MG63 (cell line): ENCODE data around the gene TBC1D25. TPM values are rescaled to one million over a fixed set of nuclear protein-coding genes. Genes with fewer than 3 reads are reported as not detected.
"Not testable (repeated sequence)": the region's sequence is repeated elsewhere in the genome, so short reads cannot be mapped to it uniquely, and the experiment has no call there.

Source experiments
- DNase-seq: peaks from one replicate; pipeline ENCODE4 v3.0.0-alpha.2; 2020
- H3K27me3 ChIP-seq: fragments of 250-450 bp; sonication (Bioruptor Pico); 2 replicates; pipeline ENCODE4 v1.5.1; 2020; ENCODE audit warnings: mild to moderate bottlenecking, moderate library complexity
- H3K36me3 ChIP-seq: fragments of 250-450 bp; sonication (Bioruptor Pico); 2 replicates; pipeline ENCODE4 v1.5.1; 2020; ENCODE audit warnings: mild to moderate bottlenecking, moderate library complexity
- H3K4me3 ChIP-seq: fragments of 250-450 bp; sonication (Bioruptor Pico); 2 replicates; pipeline ENCODE4 v1.5.1; 2020; ENCODE audit warnings: mild to moderate bottlenecking, moderate library complexity
- H3K9me3 ChIP-seq: fragments of 250-450 bp; sonication (Bioruptor Pico); 2 replicates; pipeline ENCODE4 v1.5.1; 2020; ENCODE audit warnings: mild to moderate bottlenecking, moderate library complexity
- total RNA-seq: library from RNA; depleted of rRNA; stranded (reverse); fragments of >200 nt; shearing (Covaris generic); gene quantifications from 2 replicates; pipeline ENCODE4 v1.2.3, GENCODE V29; 2014; ENCODE audit warnings: low replicate concordance

TBC1D25 gene
- total RNA-seq, 1 experiment from 2014 or later, result 9.3 TPM

DNA sequence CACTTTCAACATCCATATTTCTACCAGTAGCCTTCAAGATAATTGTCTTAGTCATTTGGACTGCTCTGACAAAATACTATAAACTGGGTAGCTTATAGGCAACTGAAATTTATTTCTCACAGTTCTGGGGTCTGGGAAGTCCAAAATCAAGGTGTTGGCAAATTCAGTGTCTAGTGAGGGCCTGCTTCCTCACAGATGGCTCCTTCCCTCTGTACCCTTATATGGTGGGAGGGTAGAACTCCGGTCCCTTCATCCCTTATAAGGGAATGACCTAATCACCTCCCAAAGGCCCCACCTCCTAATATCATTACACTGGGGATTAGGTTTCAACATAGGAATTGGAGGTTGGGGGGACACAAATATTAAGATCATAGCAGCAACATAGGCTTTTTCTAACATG is 7.4 kb upstream of the TBC1D25 start:
- no peak for DNase-seq
- no peaks in the 10 kb centered on the region for H3K36me3 ChIP-seq
- no peaks in the 10 kb centered on the region for H3K9me3 ChIP-seq
- H3K4me3 ChIP-seq, result no peak overlapping the region
- no peaks in the 10 kb centered on the region for H3K27me3 ChIP-seq

DNA sequence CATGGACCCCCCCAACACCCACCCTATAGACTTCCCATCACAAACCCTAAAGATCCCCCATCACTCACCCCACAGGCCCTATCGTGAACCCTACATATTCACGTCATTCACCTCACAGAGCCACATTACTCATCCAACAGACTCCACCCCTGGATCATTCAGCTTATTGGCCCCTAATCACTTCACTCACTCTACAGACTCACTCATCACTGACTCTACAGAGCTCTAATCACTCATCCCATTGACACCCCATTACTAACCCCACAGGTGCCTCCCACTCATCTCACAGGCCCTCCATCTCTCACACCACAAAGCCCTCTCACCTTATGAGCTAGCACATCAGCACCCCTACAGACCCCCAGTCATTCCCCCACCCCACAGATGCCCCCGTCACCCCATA is 6.3 kb upstream of the TBC1D25 start:
- Histone ChIP-seq H3K4me3 (no peak overlapping the region), H3K27me3 (no peaks in the 10 kb centered on the region), H3K9me3 (no peaks in the 10 kb centered on the region), H3K36me3 (no peaks in the 10 kb centered on the region)
- DNase-seq, result no peak

DNA sequence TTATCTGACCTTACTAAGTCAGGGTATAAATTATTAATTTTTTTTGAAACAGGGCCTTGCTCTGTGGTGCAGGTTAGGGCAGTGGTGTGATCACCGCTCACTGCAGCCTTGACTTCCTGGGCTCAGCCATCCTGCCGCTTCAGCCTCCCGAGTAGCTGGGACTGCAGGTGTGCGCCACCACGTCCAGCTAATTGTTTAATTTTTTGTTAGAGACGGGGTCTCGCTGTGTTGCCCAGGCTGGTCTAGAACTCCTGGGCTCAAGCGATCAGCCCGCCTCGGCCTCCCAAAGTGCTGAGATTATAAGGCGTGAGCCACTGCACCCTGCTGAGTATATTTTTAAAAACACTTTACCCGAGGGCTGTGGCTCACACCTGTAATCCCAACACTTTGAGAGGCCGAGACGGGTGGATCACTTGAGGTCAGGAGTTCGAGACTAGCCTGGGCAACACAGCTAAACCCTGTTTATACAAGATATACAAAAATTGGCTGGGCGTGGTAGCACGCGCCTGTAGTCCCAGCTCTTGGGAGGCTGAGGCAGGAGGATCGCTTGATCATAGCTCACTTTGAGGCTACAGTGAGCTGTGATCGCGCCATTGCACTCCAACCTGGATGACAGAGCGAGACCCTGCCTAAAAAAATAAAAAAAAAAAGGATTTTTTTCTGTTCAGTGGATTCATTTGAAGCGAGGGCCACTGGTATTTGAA is 721 bp upstream of the TBC1D25 start:
- peak overlapping the region; percentile 58 for H3K4me3 ChIP-seq
- DNase-seq, result no peak
- H3K27me3 ChIP-seq, result no peaks in the 10 kb centered on the region
- H3K9me3 ChIP-seq, result no peaks in the 10 kb centered on the region
- H3K36me3 ChIP-seq, result peaks cover 4% of the 10 kb centered on the region; the same call in 1 of the 2 replicates

DNA sequence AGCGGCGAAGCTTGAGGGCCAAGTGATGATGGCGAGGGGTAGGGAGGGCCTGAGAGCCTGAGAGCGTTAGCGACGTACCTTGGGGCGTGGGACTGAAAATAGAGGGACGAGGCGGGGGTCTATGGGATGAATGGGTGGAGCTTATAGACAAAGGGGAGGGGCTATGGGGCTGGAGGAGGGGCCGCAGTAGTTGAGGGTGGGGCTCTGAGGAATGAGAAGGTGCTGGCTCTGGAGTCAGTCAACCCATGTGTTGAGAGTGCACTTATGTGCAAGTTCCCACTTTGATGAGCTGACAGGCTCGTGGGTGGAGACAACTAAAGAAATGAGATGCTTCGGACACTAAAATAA is 488 bp downstream of the TBC1D25 start:
- no peak for DNase-seq
- Histone ChIP-seq H3K4me3 (peak overlapping the region; percentile 58), H3K9me3 (no peaks in the 10 kb centered on the region), H3K36me3 (peaks cover 4% of the 10 kb centered on the region; the same call in 1 of the 2 replicates), H3K27me3 (no peaks in the 10 kb centered on the region)

DNA sequence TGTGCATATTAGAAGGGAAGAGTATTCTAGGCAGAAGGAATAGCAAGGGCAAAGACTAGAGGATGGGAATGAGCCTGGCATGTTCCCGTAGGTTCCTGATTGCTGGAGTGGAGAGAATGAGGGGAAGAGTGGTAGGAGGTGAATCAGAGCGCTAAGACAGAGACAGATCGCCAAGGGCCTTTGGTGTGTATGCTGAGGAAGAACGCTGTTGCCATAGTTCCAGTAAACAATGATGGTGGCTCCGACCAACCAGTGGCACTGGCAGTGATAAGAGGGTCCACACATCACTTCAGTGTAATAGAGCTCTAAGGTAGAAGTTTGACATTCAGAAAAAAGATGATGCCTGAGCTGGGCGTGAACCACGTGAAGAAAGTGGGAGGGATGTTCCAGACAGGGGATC is 966 bp downstream of the TBC1D25 start:
- Histone ChIP-seq H3K36me3 (peaks cover 4% of the 10 kb centered on the region; the same call in 1 of the 2 replicates), H3K27me3 (no peaks in the 10 kb centered on the region), H3K4me3 (peak overlapping the region; percentile 58), H3K9me3 (no peaks in the 10 kb centered on the region)
- DNase-seq, result no peak

DNA sequence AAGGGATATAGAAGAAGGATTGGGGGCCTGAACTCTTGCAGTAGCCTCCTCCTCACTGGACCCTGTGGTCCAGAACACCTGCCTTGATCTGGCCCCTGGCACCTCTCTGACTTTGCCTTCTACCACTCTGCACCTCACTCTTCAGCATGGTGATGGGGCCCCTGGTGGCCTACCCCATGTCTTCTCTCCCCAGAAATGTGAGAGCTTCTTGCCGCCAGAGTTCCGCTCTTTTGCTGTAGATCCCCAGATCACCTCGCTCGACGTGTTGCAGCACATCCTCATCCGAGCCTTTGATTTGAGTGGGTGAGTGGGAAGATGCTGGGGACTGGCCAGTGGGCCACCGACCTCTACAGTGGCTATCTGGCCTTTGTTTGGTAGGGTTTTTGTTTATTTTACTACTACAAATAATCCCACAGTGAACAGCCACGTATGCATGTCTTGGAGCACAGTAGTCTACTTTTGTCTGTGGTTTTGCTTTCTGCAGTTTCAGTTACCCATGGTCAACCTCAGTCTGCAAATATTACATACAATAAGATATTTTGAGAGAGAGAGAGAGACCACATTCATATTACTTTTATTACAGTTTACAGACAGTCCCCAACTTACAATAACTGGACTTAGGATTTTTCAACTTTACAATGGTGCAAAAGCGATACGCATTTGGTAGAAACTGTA is 1.8 kb downstream of the TBC1D25 start:
- H3K4me3 ChIP-seq, result no peak overlapping the region
- DNase-seq, result no peak
- H3K27me3 ChIP-seq, result no peaks in the 10 kb centered on the region
- peaks cover 4% of the 10 kb centered on the region; the same call in 1 of the 2 replicates for H3K36me3 ChIP-seq
- no peaks in the 10 kb centered on the region for H3K9me3 ChIP-seq

DNA sequence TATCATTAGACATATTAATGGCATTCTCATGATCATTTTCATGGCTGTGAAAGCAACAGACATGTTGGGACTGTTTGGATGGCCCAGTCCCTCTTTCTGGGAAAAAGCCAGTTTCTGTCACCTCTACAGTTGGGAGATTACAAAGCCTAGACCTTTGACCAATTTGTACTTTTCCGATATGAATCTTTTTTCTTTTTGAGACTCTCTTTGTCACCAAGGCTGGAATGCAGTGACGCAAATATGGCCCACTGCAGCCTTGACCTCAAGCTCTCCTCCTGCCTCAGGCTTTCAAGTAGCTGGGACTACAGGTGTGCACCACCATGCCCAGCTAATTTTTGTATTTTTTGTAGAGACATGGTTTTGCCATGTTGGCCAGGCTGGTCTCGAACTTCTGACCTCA is 9.4 kb downstream of the TBC1D25 start:
- no peaks in the 10 kb centered on the region for H3K27me3 ChIP-seq

DNA sequence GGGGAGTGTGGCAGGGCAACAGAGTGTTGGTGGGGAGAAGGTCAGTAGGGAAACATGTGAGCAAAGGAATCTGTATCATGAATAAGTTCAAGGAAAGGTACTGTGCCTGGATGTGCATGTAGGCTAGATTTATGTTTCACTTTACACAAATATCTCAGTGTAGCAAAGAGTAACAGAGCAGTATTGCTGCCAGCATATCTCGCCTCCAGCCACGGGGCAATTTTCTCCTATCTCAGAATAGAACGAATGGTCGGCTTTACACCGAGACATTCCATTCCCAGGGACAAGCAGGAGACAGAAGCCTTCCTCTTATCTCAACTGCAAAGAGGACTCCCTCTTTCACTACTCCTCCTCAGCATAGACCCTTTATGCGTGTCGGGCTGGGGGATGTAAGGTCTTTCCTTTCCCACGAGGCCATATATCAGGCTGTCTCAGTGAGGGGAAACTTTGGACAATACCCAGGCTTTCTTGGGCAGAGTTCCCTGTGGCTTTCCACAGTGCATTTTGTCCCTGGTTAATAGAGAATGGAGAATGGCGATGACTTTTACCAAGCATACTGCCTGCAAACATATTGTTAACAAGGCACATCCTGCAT is 16.3 kb downstream of the TBC1D25 start:
- not testable (repeated sequence) for H3K4me3 ChIP-seq, H3K36me3 ChIP-seq, H3K9me3 ChIP-seq, DNase-seq, H3K27me3 ChIP-seq

More for the DNA sequence above, 9.4 kb downstream of the TBC1D25 start:
- DNase-seq, result no peak
- Histone ChIP-seq H3K9me3 (no peaks in the 10 kb centered on the region), H3K4me3 (no peak overlapping the region), H3K36me3 (no peaks in the 10 kb centered on the region)

DNA sequence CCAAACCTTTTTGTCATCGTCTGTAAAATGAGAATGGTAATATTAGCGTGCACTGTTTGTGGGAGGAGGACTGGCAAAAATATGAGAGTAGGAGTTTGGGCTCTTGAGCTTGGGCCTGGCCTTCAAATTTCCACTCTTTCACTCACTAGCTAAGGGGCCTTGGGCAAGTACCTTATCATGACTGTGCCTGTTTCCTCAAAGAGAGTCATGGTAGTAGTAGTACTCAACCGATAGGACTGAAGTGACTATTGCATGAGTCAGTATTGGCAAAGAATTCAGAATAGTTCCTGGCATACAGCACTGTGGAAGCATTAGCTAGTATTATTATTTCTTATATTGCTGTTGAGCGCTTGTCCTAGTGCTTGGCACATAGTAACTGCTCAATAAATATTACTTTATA is 18.8 kb downstream of the TBC1D25 start:
- DNase-seq, result peak; percentile 61
- H3K9me3 ChIP-seq, result no peaks in the 10 kb centered on the region
- no peak overlapping the region for H3K4me3 ChIP-seq
- no peaks in the 10 kb centered on the region for H3K27me3 ChIP-seq
- H3K36me3 ChIP-seq, result peaks cover 4% of the 10 kb centered on the region; the same call in 1 of the 2 replicates

DNA sequence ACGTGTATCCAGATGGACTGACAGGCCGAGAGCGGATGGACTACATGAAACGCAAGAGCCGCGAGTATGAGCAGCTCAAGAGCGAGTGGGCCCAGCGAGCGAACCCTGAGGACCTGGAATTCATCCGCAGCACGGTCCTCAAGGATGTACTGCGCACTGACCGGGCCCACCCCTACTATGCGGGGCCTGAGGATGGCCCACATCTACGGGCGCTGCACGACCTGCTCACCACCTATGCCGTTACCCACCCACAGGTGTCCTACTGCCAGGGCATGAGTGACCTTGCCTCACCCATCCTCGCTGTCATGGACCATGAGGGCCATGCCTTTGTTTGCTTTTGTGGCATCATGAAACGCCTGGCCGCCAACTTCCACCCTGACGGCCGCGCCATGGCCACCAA is 20.1 kb downstream of the TBC1D25 start:
- H3K27me3 ChIP-seq, result no peaks in the 10 kb centered on the region
- H3K36me3 ChIP-seq, result peaks cover 4% of the 10 kb centered on the region; the same call in 1 of the 2 replicates
- no peak for DNase-seq

DNA sequence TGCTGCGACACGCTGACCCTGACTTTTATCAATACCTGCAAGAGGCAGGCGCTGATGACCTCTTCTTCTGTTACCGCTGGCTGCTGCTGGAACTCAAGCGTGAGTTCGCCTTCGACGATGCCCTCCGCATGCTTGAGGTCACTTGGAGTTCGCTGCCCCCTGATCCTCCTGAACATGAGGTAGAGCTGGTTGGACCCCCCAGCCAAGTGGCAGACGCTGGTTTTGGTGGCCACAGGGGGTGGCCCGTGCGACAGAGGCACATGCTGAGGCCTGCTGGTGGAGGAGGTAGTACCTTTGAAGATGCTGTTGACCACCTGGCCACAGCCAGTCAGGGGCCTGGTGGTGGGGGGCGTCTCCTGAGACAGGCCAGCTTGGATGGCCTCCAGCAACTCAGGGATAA is 20.5 kb downstream of the TBC1D25 start:
- H3K36me3 ChIP-seq, result peaks cover 4% of the 10 kb centered on the region; the same call in 1 of the 2 replicates
- no peak overlapping the region for H3K4me3 ChIP-seq
- no peaks in the 10 kb centered on the region for H3K9me3 ChIP-seq
- DNase-seq, result no peak
- H3K27me3 ChIP-seq, result no peaks in the 10 kb centered on the region

More for the DNA sequence above, 20.1 kb downstream of the TBC1D25 start:
- no peaks in the 10 kb centered on the region for H3K9me3 ChIP-seq
- no peak overlapping the region for H3K4me3 ChIP-seq

DNA sequence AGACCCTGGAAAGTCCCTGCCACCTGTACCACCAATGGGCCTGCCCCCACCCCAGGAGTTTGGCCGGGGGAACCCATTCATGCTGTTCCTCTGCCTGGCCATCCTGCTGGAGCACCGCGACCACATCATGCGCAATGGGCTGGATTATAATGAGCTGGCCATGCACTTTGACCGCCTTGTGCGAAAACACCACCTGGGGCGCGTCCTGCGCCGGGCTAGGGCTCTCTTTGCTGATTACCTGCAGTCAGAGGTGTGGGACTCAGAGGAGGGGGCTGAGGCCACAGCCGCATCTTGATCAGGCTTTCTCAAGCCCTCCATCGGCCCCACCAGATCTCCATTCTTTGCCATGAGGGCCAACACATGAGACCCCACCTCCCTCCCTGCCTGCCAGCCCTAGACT is 21.2 kb downstream of the TBC1D25 start:
- no peak for DNase-seq
- peaks cover 4% of the 10 kb centered on the region; the same call in 1 of the 2 replicates for H3K36me3 ChIP-seq
- no peaks in the 10 kb centered on the region for H3K27me3 ChIP-seq
- no peaks in the 10 kb centered on the region for H3K9me3 ChIP-seq
- H3K4me3 ChIP-seq, result no peak overlapping the region

DNA sequence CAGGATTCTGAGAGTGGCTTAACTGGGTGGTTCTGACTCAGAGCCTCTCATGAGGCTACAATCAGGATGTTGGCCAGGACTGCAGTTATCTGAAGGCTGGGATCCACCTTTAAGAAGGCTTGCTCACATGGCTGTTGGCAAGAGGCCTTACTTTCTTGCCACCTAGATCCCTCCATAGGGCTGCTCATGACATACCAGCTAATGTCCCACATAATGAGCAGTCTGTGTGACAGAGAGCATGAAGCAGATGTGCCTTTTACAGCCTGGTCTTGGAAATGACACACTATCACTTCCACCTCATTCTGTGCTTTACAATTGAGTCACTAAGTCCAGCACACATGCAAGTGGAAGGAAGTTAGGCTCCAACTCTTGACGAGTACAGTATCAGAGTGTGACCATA is 30.4 kb downstream of the TBC1D25 start:
- Histone ChIP-seq H3K36me3 (peaks cover 4% of the 10 kb centered on the region), H3K9me3 (no peaks in the 10 kb centered on the region), H3K4me3 (no peak overlapping the region), H3K27me3 (no peaks in the 10 kb centered on the region)
- peak; percentile 38 for DNase-seq

DNA sequence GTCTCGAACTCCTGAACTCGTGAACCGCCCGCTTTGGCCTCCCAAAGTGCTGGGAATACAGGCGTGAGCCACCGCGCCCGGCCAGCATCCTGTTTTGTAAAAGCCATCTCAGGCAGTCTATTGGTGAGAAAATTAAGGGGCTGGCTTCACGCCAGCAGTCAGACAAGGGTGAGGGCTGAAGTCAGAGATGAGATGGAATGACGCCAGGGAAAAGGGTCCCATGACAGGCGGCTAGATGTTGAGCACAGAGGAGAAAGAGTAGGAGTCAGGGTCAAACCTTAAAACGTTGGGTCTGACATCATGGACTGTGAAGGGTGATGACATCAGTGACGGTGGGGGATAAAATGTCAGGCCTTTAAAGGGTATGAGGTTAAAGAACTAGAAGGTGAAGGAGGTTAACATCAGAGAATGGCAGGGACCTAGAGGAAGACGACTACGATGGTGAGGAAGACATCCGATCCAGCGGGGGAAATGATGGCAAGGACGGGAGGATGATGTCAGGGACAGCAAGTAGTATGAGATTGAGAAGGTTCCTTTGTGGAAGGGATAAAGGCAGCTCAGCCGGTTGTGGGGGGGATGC is 34.3 kb downstream of the TBC1D25 start:
- no peak for DNase-seq
- Histone ChIP-seq H3K27me3 (no peaks in the 10 kb centered on the region), H3K9me3 (no peaks in the 10 kb centered on the region), H3K36me3 (peaks cover 42% of the 10 kb centered on the region), H3K4me3 (peak overlapping the region; percentile 91)

DNA sequence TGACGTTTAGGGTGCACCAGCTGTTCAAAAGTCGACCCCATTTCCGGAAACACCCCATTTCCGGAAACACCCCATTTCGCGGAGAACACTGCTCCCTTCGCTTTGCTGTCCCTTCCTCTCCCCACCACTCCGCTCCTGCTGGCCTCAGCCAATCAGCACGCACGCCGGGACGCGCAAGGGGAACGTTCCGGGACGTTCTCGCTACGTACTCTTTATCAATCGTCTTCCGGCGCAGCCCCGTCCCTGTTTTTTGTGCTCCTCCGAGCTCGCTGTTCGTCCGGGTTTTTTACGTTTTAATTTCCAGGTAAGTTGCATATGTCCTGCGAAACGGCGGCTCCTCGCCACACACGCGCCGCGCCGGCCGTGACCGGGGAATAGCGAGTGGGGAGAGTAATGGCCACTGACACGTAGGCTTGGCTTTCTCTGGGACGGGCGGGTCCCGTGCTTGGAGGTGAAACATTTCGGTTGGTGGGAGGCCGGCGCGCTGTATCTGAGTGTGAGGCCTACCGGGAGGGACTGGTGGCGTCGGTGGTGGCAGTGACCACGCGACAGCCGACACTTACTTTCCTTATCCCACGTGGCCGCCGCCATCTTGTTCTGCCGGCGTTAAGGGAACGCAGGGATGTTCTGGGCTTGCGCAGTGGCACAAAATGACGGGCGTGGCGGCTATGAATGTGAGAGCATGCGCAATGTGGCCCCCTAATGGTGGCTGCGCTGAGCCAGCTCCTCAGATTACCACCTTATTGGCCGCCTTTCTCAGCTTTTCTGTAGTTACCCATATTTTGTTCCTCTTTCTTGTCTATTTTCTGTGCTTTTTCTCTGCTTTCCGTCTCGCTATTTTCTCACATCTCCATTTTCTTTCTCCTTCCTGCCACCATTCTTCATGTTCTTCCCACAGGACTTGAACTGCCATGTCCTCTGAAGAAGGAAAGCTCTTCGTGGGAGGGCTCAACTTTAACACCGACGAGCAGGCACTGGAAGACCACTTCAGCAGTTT is 35.1 kb downstream of the TBC1D25 start, which contains the start of gene RBM3:
Gene RBM3, plus strand, starts transcription at position 215 of the 997 bp plus-strand sequence. Its CDS starts 697 bp downstream, at position 912.
- peak; percentile 93 for DNase-seq
- Histone ChIP-seq H3K4me3 (peak within 1 kb of the TSS; percentile 91), H3K36me3 (peaks cover 47% of the 10 kb centered on the region), H3K9me3 (no peaks in the 10 kb centered on the region), H3K27me3 (no peaks in the 10 kb centered on the region)

DNA sequence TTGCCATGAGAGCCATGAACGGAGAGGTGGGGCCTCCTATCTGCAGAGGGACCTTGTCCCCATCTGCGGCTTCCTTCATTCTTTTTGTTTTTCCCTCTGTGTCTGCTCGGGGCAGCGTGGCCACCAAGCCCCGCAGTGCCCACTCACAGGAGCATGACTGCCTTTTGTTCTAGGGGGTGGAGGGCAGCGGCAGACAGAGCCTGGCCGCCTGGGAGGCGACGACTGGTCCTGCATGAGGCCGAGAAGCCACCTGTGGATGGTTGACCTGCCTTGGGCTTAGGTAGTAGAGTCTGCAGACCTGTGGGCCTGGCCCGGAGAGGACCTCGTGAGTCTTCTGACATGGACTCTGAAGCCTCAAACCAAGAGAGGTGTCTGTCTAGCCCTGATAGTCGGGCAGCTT is 36.1 kb downstream of the TBC1D25 start:
- H3K27me3 ChIP-seq, result no peaks in the 10 kb centered on the region
- no peaks in the 10 kb centered on the region for H3K9me3 ChIP-seq
- peaks cover 47% of the 10 kb centered on the region for H3K36me3 ChIP-seq
- no peak for DNase-seq
- H3K4me3 ChIP-seq, result peak overlapping the region; percentile 91
